Endothelial cell of hepatic sinusoid (primary cell): ENCODE results near the gene DIPK2A.

Experiments used
- in situ Hi-C: cut with HindIII; loops from 2 replicates; pipeline ENCODE4 v1.10.0; 2017; ENCODE audit warnings: low sequenced_read_pairs

The DIPK2A gene

GRCh38 chr3:143973259-143974021 lies 1.8 kb downstream of the DIPK2A start:
- in situ Hi-C loops: no loop called here

GRCh38 chr3:143974271-143975238 lies 2.9 kb downstream of the DIPK2A start:
- in situ Hi-C loops: no loop called here

- in situ Hi-C loops: no loop called here
Measured at GRCh38 chr3:143975554-143976152, 4.0 kb downstream of the DIPK2A start.

- in situ Hi-C loops: no loop called here
Measured at GRCh38 chr3:143977341-143978262, 6.0 kb downstream of the DIPK2A start.

GRCh38 chr3:143978263-143978631 lies 6.6 kb downstream of the DIPK2A start:
- in situ Hi-C loops: no loop called here

GRCh38 chr3:143979041-143979440 lies 7.4 kb downstream of the DIPK2A start:
- in situ Hi-C loops: no loop called here

GRCh38 chr3:143979813-143980212 lies 8.2 kb downstream of the DIPK2A start:
- in situ Hi-C loops: no loop called here

- in situ Hi-C loops: no loop called here
Measured at GRCh38 chr3:143988306-143988705, 16.7 kb downstream of the DIPK2A start.

GRCh38 chr3:143989461-143989860 lies 17.8 kb downstream of the DIPK2A start:
- in situ Hi-C loops: no loop called here

- in situ Hi-C loops: no loop called here
Measured at GRCh38 chr3:143991713-143992112, 20.1 kb downstream of the DIPK2A start.

GRCh38 chr3:143998266-143998665 lies 26.6 kb downstream of the DIPK2A start:
- in situ Hi-C loops: no loop called here

- in situ Hi-C loops: no loop called here
Measured at GRCh38 chr3:144003051-144003450, 31.4 kb downstream of the DIPK2A start.

GRCh38 chr3:144010371-144010770 lies 38.7 kb downstream of the DIPK2A start:
- in situ Hi-C loops: no loop called here

GRCh38 chr3:144011251-144011799 lies 39.7 kb downstream of the DIPK2A start:
- in situ Hi-C loops: no loop called here

GRCh38 chr3:144015133-144015532 lies 43.5 kb downstream of the DIPK2A start:
- in situ Hi-C loops: no loop called here

- in situ Hi-C loops: no loop called here
Measured at GRCh38 chr3:144018776-144019175, 47.2 kb downstream of the DIPK2A start.
